Glomerular endothelial cell (primary cell): Measurements from ENCODE around the gene UST. TPM values are rescaled to one million over a fixed set of nuclear protein-coding genes. Genes with fewer than 3 reads are reported as not detected.
"Not testable (repeated sequence)": the region's sequence is repeated elsewhere in the genome, so short reads cannot be mapped to it uniquely, and the experiment has no call there.

Experiments
- DNase-seq: peaks from one replicate; pipeline ENCODE4 v3.0.0-alpha.2; 2011; ENCODE audit warnings: low read depth, low spot score; ENCODE audit errors: extremely low read depth
- total RNA-seq: library from RNA; depleted of rRNA; stranded (reverse); fragments of >200 nt; gene quantifications from 2 replicates; pipeline ENCODE4 v1.2.3, GENCODE V29; 2015

Gene UST
- total RNA-seq, 1 donor from 2014 or later: 2.0 TPM

GRCh38 chr6:149098700-149099276, 352.0 kb downstream of the UST start:
- DNase-seq: no peak

GRCh38 chr6:149102324-149102723, 355.5 kb downstream of the UST start:
- DNase-seq: no peak

DNA sequence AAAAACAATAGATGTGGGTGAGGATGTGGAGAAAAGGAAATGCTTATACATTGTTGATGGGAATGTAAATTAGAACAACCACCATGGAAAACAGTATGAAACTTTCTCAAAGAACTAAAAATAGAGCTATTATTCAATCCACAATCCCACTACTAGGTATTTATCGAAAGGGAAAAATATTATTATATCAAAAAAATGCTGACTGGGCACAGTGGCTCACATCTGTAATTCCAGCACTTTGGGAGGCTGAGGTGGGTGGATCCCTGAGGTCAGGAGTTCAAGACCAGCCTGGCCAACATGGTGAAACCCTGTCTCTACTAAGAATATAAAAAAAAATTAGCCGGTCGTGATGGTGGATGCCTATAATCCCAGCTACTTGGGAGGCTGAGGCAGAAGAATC, 357.1 kb downstream of the UST start:
- DNase-seq: not testable (repeated sequence)

DNA sequence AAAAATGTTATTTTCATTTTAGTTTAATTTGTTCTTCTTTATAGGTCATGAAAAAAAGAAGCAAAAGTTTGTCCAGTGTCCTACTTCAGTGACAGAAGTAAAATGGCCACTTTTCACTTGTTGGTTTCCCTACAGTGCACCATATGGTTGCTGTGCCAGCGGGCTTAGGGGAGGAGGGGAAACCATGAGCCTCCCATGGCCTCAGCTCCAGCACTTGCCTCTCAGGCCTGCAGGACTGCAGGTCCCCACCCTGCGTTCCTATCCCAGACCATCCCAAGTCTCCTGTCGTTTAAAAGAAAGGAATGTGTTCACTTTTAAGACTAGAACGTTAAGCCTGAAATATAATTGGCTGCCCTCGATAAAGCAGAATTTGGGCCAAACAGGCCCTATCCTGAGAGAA, 360.7 kb downstream of the UST start:
- DNase-seq: no peak

DNA sequence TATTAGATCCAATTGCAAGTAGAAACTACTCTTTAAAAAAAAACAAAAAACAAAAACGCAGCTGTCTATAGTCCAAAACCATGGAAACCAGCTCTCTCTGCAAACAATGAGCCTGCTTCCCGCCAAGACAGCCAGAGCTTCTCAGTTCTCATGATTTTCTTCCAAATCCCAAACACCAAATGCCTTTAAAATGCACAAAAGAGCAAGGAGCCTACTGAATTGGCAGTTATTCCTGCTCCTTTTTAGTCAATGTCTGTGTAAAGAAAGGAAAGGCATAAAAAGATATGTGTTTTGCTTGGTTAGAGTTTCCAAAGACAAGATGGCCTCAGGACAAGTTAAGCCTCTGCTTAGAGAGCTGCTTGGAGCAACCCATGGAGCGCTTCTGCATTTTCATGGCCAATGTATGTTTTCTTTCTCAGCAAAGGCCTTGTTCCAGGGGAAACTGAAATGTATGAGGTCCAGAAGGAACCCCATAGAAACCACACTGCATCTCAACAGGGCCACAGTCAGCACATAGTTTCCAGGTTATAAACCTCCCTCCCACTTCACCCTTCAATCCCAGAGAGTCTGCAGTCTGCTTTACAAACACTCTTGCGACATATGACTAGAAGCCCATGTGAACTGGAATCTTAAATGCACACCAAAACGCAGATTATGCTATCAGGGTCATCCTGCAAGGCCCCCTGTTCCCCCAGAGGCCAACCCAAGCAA, 361.4 kb downstream of the UST start:
- no peak for DNase-seq

- DNase-seq: no peak
Observed at GRCh38 chr6:149108749-149109100, 361.9 kb downstream of the UST start.

DNA sequence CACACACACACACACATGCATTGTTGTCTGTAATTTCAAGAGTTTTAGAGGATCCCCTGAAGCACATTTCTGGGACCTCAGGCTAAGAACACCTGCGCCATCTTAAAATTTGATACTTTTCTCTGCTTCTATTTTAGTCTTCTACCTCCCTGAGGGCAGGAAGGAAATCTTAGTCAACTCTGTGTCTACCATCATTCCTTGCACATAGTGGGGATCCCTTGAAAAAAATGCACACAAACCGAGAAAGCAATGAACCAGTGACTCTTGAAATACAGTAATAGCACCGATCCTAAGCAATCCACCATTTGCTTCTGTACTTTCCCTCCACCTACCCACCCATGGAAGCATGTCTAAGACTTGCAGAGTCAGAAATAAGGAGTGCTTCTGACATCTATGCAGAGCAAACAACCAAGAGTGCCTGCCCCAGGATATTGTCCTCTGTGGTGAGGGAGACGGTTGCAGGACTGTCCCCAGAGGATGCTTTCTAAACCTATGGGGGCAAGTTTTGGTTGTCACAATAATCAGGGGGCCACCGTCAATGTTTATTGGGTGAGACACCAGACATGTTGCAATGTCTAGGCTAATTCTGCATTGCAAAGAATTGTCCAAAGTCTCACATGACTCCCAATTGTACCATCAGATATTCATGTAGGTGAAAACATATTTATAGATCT, 362.7 kb downstream of the UST start:
- no peak for DNase-seq

DNA sequence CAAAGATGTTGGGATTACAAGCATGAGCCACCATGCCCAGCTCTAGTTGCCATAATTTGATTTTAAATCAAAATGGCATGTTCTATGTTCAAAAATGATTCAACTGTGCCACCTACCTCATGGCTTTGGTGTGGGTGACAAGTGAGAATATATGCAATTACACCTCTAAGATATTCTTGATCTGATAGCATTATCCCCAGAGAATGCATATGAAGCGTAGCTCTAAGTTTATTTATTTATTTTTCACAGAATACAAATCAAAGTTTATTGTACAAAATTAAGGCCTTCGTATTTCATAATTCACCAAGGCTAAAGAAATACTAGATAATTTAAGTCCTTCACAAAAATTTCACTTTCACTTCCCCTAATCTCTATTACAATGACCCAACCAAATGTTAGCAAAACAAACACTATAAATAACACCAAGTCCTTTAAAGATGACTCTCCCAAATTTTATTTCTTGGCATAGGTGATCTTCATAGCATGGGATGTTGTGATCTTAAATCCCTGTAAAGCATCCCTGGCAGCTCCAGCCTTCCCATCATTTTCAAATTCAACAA, 364.8 kb downstream of the UST start:
- no peak for DNase-seq

DNA sequence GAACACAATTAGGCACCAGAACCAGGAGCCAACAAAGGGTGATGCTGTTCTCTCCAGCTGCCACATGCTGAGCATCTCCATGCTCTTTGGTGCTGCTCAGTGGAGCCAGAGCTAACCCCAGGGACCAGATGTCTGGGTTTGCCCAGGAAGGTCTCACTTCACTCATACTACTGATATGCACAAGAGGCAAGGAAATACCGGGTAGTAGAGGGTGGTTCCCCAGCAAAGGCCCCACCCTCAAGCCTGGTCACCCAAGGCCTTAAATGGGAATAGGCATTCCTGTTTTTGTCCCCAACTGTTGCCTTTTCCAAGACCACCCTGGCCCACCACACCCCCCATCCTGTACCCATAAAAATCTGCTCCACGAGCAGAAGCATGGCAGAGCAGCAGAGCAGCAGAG, 366.1 kb downstream of the UST start:
- DNase-seq: no peak

- no peak for DNase-seq
Observed at GRCh38 chr6:149114167-149114566, 367.3 kb downstream of the UST start.

DNA sequence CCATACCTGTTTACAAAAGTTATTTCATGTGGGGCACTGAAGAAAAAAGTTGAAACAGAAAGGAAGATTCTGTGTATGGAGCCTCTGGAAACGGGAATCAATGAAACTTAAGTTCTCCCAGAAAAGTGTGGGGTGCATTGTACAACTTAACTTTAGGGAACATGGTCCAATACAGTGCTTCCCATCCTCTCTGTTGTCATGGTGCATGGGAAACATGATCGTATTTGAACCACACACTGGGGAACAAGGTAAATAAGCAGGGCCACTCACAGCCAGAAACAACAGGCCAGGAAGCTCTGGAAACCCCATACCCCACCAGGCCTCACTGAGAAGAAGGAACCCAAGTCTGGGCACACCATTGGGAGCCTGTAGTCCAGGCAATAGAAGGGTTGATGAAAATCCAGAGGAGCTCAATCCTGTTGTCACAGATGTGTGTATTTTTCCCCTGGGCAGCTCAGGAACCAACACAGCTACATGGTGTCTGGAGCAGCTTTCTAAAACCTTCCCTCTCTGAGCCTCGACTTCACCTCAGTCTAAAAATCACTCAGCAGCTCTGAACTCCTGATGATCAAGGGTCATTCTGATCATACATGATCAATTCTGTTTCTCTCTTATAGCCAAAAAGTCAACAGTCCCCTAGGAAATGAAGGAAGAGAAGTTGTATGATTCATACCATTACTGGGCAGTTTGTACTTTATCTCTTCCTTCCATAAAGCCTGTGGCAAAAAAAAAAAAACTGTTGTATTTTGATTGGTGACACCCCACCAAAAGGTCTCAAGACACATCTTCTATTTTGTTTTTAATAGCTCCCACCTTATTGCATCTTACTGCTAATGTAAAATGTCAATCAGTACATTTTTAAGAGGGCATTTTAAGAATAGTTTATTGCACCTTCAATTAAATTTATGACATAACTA, 372.2 kb downstream of the UST start:
- DNase-seq: no peak

GRCh38 chr6:149122850-149123821, 376.3 kb downstream of the UST start:
- no peak for DNase-seq

DNA sequence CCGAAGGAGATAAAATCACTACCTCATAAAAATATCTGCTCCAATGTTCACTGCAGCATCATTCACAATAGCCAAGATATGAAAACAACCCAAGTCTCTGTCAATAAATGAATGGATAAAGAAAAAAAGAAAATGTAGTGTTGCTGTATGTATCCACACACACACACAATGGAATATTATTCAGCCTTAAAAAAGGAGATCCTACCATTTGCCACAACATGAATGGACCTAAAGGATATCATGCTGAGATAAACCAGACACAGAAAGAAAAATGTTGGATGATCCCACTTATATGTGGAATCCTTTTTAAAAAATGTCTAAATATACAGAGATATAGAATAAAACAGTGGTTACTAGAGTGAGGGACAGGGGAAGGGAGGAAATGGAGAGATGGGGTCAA, 378.5 kb downstream of the UST start:
- no peak for DNase-seq
